T follicular helper cell (primary cell): ENCODE data around the gene AFAP1.

Source experiments
- DNase-seq: peaks from one replicate; pipeline ENCODE4 v3.0.0-alpha.2; 2020; ENCODE audit warnings: low read depth

AFAP1 gene

GRCh38 chr4:7820031-7820818, 119.4 kb downstream of the AFAP1 start:
- DNase-seq, result no peak

GRCh38 chr4:7819446-7819845, 120.2 kb downstream of the AFAP1 start:
- no peak for DNase-seq

- no peak for DNase-seq
These were observed 121.2 kb downstream of the AFAP1 start for GRCh38 chr4:7818399-7818911.

- no peak for DNase-seq
These were observed 121.7 kb downstream of the AFAP1 start for GRCh38 chr4:7817877-7818398.

- no peak for DNase-seq
These were observed 122.9 kb downstream of the AFAP1 start for GRCh38 chr4:7816771-7817170.

DNA sequence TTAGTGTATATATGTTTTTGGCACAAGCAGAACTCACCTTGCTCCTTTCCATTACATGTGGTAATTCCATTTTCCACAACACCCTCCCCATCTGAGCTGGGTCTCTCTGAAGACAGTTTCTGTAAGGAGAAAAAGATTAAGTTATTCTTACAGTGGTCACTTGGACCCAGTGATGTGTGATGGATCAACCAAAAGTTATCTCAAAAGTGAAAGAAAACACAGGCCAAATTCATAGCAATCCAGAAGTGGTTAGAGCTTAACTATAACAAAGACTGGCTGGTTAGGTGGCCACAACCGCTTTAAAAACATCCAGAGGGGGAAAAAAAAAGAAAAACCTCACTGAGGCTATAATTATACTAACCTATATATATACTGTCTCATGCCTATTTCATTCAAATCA, 123.7 kb downstream of the AFAP1 start:
- DNase-seq, result no peak

- DNase-seq, result no peak
These were observed 124.1 kb downstream of the AFAP1 start for GRCh38 chr4:7815562-7815961.

DNA sequence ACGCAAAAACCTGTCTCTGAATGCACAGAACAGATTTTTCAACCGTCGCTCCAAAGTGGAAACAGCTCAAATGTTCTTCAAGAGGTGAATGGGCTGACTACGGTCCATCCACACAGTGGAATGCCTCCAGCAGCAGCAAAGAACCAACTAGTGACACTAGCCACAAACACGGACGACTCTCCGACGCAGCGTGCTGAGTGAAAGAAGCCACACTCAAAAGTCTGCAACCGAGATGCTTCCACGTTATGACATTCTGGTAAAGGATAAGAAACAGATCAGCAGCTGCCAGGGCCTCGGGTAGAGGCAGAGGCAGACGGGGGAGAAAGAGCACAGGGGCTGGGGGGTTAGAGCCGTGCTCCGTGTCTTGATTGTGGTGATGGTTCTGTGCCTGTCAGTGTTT, 125.2 kb downstream of the AFAP1 start:
- no peak for DNase-seq

- no peak for DNase-seq
These were observed 126.0 kb downstream of the AFAP1 start for GRCh38 chr4:7813674-7814073.

GRCh38 chr4:7812921-7813320, 126.7 kb downstream of the AFAP1 start:
- no peak for DNase-seq

DNA sequence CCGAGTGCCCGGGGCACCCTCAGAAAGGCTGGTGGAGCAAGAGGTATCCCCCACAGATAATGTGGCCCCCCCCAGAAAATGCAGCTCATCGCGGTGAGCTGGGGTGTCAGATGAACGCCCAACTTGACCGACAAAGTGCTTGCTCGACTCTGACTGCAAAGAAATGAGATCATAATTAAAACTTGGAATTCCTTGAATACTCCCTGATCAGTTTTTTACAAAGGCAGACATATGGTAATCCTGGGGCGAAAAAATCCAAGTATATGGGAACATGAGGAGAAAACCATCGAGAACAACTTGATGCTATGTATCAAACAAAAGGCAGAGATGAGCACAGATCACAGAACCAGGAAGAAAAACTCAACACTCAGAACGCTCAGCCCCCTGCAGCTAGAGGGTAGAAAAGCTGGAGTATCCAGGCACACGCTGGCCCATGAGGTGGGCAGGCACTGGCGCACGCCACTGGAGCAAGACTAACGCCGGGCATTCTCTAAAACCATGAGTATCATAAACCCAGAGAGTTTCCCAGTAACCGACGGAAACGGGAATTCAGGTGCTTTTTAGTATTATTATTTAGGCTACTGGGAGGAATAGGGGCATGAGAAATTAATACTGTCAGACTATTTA, 127.3 kb downstream of the AFAP1 start:
- no peak for DNase-seq

DNA sequence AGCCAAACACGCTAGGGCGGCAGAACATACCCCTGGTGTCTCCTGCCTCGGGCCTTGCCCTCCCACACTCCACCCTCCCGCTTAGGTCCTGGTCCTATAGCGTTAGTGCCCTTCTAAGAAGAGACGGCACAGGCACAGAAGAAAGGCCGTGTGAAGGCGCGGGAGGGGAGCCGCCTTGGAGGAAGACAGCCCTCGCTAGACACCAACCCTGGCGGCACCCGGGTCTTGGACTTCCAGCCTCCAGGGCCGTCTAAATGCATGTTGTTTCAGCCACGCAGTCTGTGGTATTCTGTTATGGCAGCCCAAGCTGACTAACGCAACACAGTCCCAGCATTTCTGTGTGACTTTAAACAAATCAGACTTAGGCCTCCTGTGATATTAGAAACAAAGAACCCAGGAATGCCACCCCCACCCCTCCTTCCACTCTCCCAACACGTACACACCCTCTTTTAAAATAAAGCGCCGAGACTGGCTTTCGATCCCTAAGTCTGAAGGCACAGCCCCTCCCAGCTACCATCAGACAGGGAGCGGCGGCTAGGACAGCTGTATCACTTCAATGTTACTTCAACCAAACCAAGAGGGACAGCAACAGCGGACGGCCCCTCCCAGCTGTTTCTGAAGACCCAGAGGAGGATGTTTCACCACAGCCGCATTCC, 128.0 kb downstream of the AFAP1 start:
- no peak for DNase-seq

DNA sequence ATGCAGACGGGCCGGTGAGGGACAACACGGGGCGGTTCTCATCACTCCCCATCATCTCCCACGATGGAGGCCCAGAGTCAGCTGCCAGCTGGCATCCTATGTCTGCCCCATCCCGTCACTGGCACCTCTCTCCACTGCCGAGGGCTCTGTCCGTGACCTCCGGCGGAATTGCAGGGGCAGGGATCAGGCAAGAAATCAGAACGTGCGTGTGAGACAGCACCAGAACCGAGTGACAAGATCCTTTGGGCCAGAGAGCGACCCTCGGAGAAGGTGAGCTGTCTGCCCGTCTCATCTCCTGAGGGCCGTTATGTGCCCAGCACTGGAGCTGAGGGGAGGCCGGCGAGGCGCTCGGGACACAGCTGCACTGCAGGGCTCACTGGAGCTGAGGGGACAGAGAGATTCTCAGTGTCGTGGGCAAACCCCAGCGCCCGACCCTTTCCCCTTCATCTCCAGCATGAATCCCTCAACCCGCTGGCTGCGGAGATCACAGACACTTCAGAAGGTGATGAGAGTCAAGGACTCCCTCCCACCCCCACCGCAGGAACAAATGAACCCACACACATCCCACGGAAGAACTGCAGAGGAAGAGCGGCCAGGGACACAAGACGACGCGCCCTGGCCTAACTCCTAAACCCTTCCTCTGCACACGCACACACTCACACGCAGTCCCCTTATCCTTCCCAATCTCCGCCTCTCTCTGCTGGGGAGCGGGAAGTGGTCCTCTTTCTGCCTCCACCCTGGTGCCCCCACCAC, 128.7 kb downstream of the AFAP1 start:
- DNase-seq, result no peak

GRCh38 chr4:7808752-7809151, 130.9 kb downstream of the AFAP1 start:
- no peak for DNase-seq

DNA sequence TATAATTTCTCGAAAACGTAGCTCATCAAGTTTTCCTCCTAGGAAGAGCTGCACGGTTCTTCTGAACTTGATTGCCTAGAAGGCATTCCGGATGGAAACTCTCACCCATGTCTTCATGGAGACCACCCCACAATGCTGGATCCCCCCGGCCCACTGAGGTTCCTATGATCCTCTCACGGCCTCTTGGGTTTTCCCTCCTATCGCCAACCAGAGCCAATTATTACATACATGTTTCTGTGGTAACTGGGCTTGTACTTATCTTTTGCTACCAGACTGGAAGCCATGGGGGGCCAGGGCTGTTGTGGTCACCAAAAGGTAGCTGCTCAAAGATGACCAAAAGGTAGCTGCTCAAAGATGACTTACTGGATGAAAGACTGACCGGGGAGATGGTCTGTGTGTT, 131.5 kb downstream of the AFAP1 start:
- no peak for DNase-seq

DNA sequence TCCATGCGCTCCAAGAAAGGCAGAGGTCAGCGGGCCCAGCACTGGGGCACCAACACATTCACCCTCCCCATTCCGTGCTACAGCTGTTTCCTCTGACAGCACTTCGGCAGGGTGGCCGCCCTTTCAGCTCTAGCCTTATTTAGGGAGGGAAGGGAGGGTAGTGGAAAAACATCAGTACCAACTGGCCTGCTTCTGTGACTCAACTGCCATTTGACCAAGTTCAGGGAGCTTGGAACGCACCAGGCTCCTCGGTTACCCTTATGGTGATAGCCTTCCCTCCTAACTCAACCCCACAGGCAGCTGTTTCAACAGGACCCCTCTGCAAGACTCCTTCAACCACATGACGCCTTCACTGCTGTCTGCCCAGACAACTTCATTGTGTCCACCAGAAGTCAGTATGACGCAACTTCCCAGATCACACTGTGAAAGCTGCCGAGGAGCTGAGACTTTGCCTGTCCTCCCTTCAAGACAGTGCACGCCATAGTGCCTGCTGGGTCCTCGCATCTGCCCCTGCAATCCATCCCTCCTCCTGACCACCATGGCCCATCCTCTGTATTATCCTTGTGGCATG, 132.2 kb downstream of the AFAP1 start:
- no peak for DNase-seq

- no peak for DNase-seq
These were observed 133.1 kb downstream of the AFAP1 start for GRCh38 chr4:7806338-7807090.

DNA sequence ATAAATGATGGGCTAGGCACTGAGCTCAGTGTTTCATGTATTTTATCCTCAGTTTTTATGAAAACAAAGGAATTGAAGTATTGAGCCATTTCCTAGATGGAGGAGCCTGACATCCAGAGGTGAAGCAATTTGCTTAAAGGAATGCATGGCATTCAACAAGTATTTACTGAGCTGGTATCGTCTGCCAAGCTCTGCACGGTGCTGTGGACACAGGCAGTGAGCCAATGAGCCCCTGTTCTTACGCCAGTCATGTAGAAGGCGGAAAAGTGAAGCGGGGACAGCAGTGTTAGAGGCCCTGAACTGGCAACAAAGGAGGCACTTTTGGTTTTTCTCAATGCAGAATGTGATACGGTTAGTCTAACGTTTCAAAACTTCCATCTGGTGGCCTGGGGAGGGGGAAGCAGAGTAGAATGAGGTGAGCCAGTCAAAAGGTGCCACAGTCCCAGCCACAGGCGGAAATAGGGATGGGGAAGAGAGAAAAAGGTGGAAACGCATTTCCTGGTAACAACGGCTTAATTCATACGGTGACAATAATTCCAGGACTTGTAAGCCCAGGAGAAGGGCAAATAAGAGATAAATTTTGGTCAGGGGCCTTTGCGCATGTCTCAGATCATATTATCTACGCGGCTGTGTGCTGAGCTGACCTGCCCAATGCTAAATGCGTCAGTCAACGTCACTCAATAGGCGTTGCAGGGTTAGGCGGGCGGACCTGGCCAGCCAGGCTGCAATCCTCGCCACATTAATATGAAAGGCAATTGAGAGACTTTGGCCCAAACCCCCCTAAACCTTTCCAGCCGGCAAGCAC, 133.9 kb downstream of the AFAP1 start:
- no peak for DNase-seq

GRCh38 chr4:7804756-7805385, 134.8 kb downstream of the AFAP1 start:
- no peak for DNase-seq
